K562 (cell line): ENCODE results near the gene GSX2. TPM values are rescaled to one million over a fixed set of nuclear protein-coding genes. Genes with fewer than 3 reads are reported as not detected.

ENCODE experiments used
- ATAC-seq: fragments of 200-7000 bp; cut with Tn5 transposase; 3 replicates; pipeline ENCODE4 v1.9.1; 2020; ENCODE audit warnings: moderate library complexity
- BruUV-seq: library from RNA; stranded (reverse); fragments of 400-500 nt; replicated peaks from 2 replicates; lab custom pipeline; 2021; lab: Mats Ljungman, UMichigan
- CTCF ChIA-PET: fragments of 300-600 bp; formaldehyde crosslinking; extraction: SDS; loops from one replicate; lab custom pipeline; 2021; ENCODE audit warnings: low intra/inter-chr PET ratio; lab: Yijun Ruan, JAX
- POLR2A ChIA-PET: fragments of 300-600, 350-650 bp; sonication (Branson Sonifier 250); formaldehyde crosslinking; extraction: SDS; loops from one replicate; lab custom pipeline; 2021; ENCODE audit warnings: antibody characterized with exemption, inconsistent platforms; lab: Yijun Ruan, JAX
- DNase-seq, 4 experiments: peaks; one replicate each; pipeline versions ENCODE4 v3.0.0 to v3.0.0-alpha.2; 2011 to 2018; ENCODE audit warnings: low spot score in 3 of 4, mixed read lengths in 3 of 4; ENCODE audit errors: extremely low read depth in 1 of 4
- FAIRE-seq: peaks from 2 replicates; lab custom pipeline; 2011; peaks lifted over from hg19 to GRCh38; lab: Jason Lieb, UNC
- H2AFZ ChIP-seq: 2 replicates; pipeline ENCODE4 v1.6.0; 2011; ENCODE audit warnings: low read depth, low read length, control low read depth, inconsistent platforms
- H3K27ac ChIP-seq: fragments of 200-600 bp; 3 replicates; pipeline ENCODE4 v1.8.0; 2011; ENCODE audit warnings: low read depth, mild to moderate bottlenecking, control low read depth, inconsistent platforms, low read length, moderate library complexity, mixed read lengths; ENCODE audit errors: extremely low read depth
- H3K27me3 ChIP-seq, 2 experiments: fragments of 300-600 bp in 1 of 2; 2 replicates in 1 of 2; 3 replicates in 1 of 2; pipeline versions ENCODE4 v1.6.0 to v1.8.0; 2011; ENCODE audit warnings: inconsistent platforms in 2 of 2, low read length in 2 of 2, mild to moderate bottlenecking in 1 of 2, mixed read lengths in 1 of 2, moderate library complexity in 1 of 2; ENCODE audit not compliant: control insufficient read depth in 2 of 2, insufficient read depth in 2 of 2
- H3K36me3 ChIP-seq: fragments of 300-600 bp; 3 replicates; pipeline ENCODE4 v1.8.0; 2011; ENCODE audit warnings: mild to moderate bottlenecking, low read length, inconsistent platforms; ENCODE audit not compliant: control insufficient read depth, insufficient read depth
- H3K4me1 ChIP-seq, 2 experiments: fragments of 200-600 bp in 1 of 2; replicated peaks in 1 of 2; 2 replicates in 1 of 2; 3 replicates in 1 of 2; pipeline versions ENCODE4 v1.5.1 to v1.8.0; 2011; ENCODE audit warnings: inconsistent platforms in 2 of 2, low read length in 2 of 2, mild to moderate bottlenecking in 1 of 2, mixed read lengths in 1 of 2, moderate library complexity in 1 of 2; ENCODE audit not compliant: control insufficient read depth in 2 of 2, insufficient read depth in 2 of 2
- H3K4me2 ChIP-seq: 2 replicates; pipeline ENCODE4 v1.6.1; 2011; ENCODE audit warnings: low read length, control low read depth, inconsistent platforms, mixed read lengths; ENCODE audit not compliant: insufficient read depth
- H3K4me3 ChIP-seq: fragments of 200-600 bp; sonication (generic), shearing (Covaris generic); 2 replicates; pipeline ENCODE4 v1.5.1; 2016; ENCODE audit warnings: control low read depth, inconsistent platforms
- H3K79me2 ChIP-seq: fragments of 200-600 bp; 3 replicates; pipeline ENCODE4 v1.8.0; 2011; ENCODE audit warnings: low read length, inconsistent platforms; ENCODE audit not compliant: control insufficient read depth, insufficient read depth
- H3K9ac ChIP-seq, 2 experiments: 2 replicates each; pipeline versions ENCODE4 v1.6.0 to v1.6.1; 2011; ENCODE audit warnings: low read depth in 2 of 2, low read length in 2 of 2, control low read depth in 1 of 2, inconsistent platforms in 1 of 2, mild to moderate bottlenecking in 1 of 2, mixed read lengths in 1 of 2; ENCODE audit not compliant: insufficient read depth in 1 of 2
- H3K9me1 ChIP-seq: one replicate; pipeline ENCODE4 v1.6.0; 2011; ENCODE audit warnings: inconsistent platforms, mild to moderate bottlenecking, low read length, moderate library complexity; ENCODE audit not compliant: control insufficient read depth, insufficient read depth
- H3K9me3 ChIP-seq: replicated peaks from 2 replicates; pipeline ENCODE4 v1.5.1; 2011; ENCODE audit warnings: low read depth, low read length, inconsistent platforms; ENCODE audit not compliant: control insufficient read depth, insufficient read depth
- H4K20me1 ChIP-seq: replicated peaks from 2 replicates; pipeline ENCODE4 v1.6.1; 2011; ENCODE audit warnings: low read length, inconsistent platforms, mixed read lengths; ENCODE audit not compliant: control insufficient read depth, insufficient read depth
- BCL6 ChIP-seq: fragments of 250-450 bp; sonication (Bioruptor Pico); IDR thresholded peaks from 2 replicates; pipeline ENCODE4 v1.4.0; 2020
- CBX1 ChIP-seq: sonication (generic); IDR thresholded peaks from 2 replicates; pipeline ENCODE4 v1.6.1; 2016; ENCODE audit warnings: antibody characterized with exemption, low read depth, mild to moderate bottlenecking
- CBX5 ChIP-seq: IDR thresholded peaks from 2 replicates; pipeline ENCODE4 v1.6.1; 2014; ENCODE audit warnings: low read depth, borderline replicate concordance
- CCAR2 ChIP-seq: fragments of 200-400 bp; formaldehyde crosslinking; IDR thresholded peaks from 2 replicates; pipeline ENCODE4 v1.6.1; 2017; ENCODE audit warnings: mild to moderate bottlenecking, low read depth, low read length
- CEBPG ChIP-seq, 3 experiments: fragments of 200-800 bp in 1 of 3; sonication (Bioruptor generic) in 1 of 3; sonication (generic) in 1 of 3; formaldehyde crosslinking in 1 of 3; IDR thresholded peaks in 2 of 3; conservative IDR thresholded peaks in 1 of 3; 2 replicates each; pipeline versions ENCODE4 v1.6.1 to v1.8.0; 2016 to 2022; ENCODE audit warnings: missing compliant biosample characterization in 2 of 3, missing genetic modification characterization in 2 of 3, mild to moderate bottlenecking in 1 of 3, missing genetic modification reagents in 1 of 3
- ELF4 ChIP-seq: fragments of 450-650 bp; formaldehyde crosslinking; IDR thresholded peaks from 2 replicates; pipeline ENCODE4 v1.4.0; 2022; ENCODE audit warnings: missing genetic modification characterization
- HDAC8 ChIP-seq: fragments of 450-650 bp; IDR thresholded peaks from 2 replicates; pipeline ENCODE4 v1.6.1; 2016; ENCODE audit warnings: mild to moderate bottlenecking, missing genetic modification characterization, moderate library complexity, missing compliant biosample characterization
- HLTF ChIP-seq: fragments of 450-650 bp; IDR thresholded peaks from 2 replicates; pipeline ENCODE4 v1.6.1; 2016
- KLF10 ChIP-seq: fragments of 250-450 bp; sonication (Bioruptor Pico); IDR thresholded peaks from 2 replicates; pipeline ENCODE4 v1.6.1; 2021; ENCODE audit warnings: matching md5 sums
- POLR3A ChIP-seq: IDR thresholded peaks from 2 replicates; pipeline ENCODE4 v1.6.1; 2011; ENCODE audit warnings: borderline replicate concordance, mild to moderate bottlenecking, moderate library complexity; ENCODE audit not compliant: insufficient read length, insufficient read depth; ENCODE audit errors: extremely low read depth
- PTTG1 ChIP-seq: fragments of 450-650 bp; IDR thresholded peaks from 2 replicates; pipeline ENCODE4 v1.6.1; 2016; ENCODE audit warnings: low read depth, mild to moderate bottlenecking, missing genetic modification characterization, missing compliant biosample characterization
- PYGO2 ChIP-seq: fragments of 450-650 bp; IDR thresholded peaks from 2 replicates; pipeline ENCODE4 v1.6.1; 2016; ENCODE audit warnings: mild to moderate bottlenecking, missing genetic modification characterization, moderate library complexity, missing compliant biosample characterization
- RB1 ChIP-seq: fragments of 450-650 bp; IDR thresholded peaks from 2 replicates; pipeline ENCODE4 v1.6.1; 2017; ENCODE audit warnings: low read depth, mild to moderate bottlenecking
- WHSC1 ChIP-seq: IDR thresholded peaks from one replicate; pipeline ENCODE4 v1.6.1; 2012; ENCODE audit warnings: low read length, control low read depth, inconsistent platforms
- ZNF133 ChIP-seq: fragments of 250-450 bp; sonication (Bioruptor Pico); IDR thresholded peaks from 2 replicates; pipeline ENCODE4 v1.4.0; 2020; ENCODE audit warnings: mild to moderate bottlenecking
- ZNF175 ChIP-seq: fragments of 200-800 bp; sonication (Bioruptor generic); IDR thresholded peaks from 2 replicates; pipeline ENCODE4 v1.6.1; 2016; ENCODE audit warnings: low read depth, mild to moderate bottlenecking, missing genetic modification characterization, missing compliant biosample characterization
- ZNF239 ChIP-seq: fragments of 250-450 bp; sonication (Bioruptor Pico); IDR thresholded peaks from 2 replicates; pipeline ENCODE4 v1.4.0; 2020; ENCODE audit warnings: mild to moderate bottlenecking
- ZNF41 ChIP-seq: fragments of 250-450 bp; sonication (Bioruptor Pico); conservative IDR thresholded peaks from 2 replicates; pipeline ENCODE4 v1.4.0; 2020; ENCODE audit warnings: mild to moderate bottlenecking
- WGBS: fragments of 100-300 bp; shearing (Covaris generic); methylation state at CpG from one replicate; pipeline ENCODE4 v1.1.6; 2016; ENCODE audit warnings: low coverage, mixed read lengths; ENCODE audit not compliant: insufficient coverage; ENCODE audit errors: missing lambda C conversion rate; 5-methylcytosine and 5-hydroxymethylcytosine counted together
- in situ Hi-C: fragments of 300-500 bp; cut with MboI; formaldehyde crosslinking; loops from 4 replicates; pipeline ENCODE4 v1.15.0; 2018; ENCODE audit warnings: inconsistent platforms, mixed read lengths
- intact Hi-C: fragments of 100-400 bp; cut with micrococcal nuclease; formaldehyde crosslinking; loops from 2 replicates; pipeline ENCODE4 v1.14.2; 2022
- polyA plus RNA-seq, 8 experiments: library from polyadenylated mRNA; depleted of rRNA in 4 of 8; stranded (reverse) in 5 of 8; unstranded in 3 of 8; fragments of >200 nt; fragmentation: Nextera tagmentation in 2 of 8; fragmentation: Illumina TruSeq in 1 of 8; extraction: Ambion mirVana in 2 of 8; extraction: Trizol in 1 of 8; gene quantifications; 2 replicates each; pipeline versions ENCODE4 v1.2.1 to v1.2.3, GENCODE V29; 2011 to 2014; ENCODE audit warnings: inconsistent platforms in 1 of 8, missing spikeins in 1 of 8
- total RNA-seq, 7 experiments: library from RNA; depleted of rRNA in 6 of 7; stranded (reverse); fragments of >200 nt in 6 of 7; fragmentation: Illumina TruSeq in 2 of 7; extraction: Trizol in 2 of 7; gene quantifications; 2 replicates each; pipeline versions ENCODE4 v1.2.1 to v1.2.3, GENCODE V29; 2011 to 2021; ENCODE audit warnings: low replicate concordance in 1 of 7
- TF ChIP-seq, protein P1 (sequence below): sonication (generic); formaldehyde crosslinking; IDR thresholded peaks from 2 replicates; pipeline ENCODE4 v1.8.0; 2022; ENCODE audit warnings: missing genetic modification reagents, mild to moderate bottlenecking, borderline replicate concordance
- TF ChIP-seq, protein P2 (sequence below): sonication (generic); formaldehyde crosslinking; IDR thresholded peaks from 2 replicates; pipeline ENCODE4 v1.9.0; 2022; ENCODE audit warnings: mild to moderate bottlenecking, missing genetic modification reagents

GSX2 gene
- total and polyA plus RNA-seq, 9 of the 15 experiments (the other 6 are each of a cell fraction or from before 2014, with no cell fraction given): not detected

DNA sequence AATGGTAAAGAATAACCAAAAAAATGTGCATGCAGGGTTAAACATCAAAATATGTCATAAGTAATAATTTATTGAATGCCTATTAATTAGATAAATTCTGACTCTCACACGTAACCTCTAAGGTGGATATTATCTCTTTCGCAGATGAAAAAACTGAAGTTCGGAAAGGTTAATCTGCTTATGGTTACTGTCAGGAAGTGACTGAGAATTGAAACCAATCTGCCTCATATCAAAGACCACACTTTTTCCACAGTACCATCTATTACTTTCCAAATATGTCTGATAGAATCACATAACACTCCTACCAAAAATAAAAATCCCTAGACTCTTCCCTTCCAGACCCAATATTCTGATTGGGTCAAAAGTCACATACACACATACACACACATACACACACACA, 41.8 kb upstream of the GSX2 start (continued):
- TF ChIP-seq ZNF41 (CRISPR knock-in tag) (no peak), PYGO2 (tag) (no peak), CBX1 (no peak), ZNF175 (no peak), CBX5 (no peak), BCL6 (no peak), ELF4 (no peak), CEBPG (CRISPR knock-in tag; IDR thresholded peaks at IDR 0.05) (no peak), CEBPG (tag; conservative IDR thresholded peaks at IDR 0.05 in 1 of 2, IDR thresholded peaks at IDR 0.05 in 1 of 2) (no peak), HLTF (no peak)
- TF ChIP-seq, protein P1, sequence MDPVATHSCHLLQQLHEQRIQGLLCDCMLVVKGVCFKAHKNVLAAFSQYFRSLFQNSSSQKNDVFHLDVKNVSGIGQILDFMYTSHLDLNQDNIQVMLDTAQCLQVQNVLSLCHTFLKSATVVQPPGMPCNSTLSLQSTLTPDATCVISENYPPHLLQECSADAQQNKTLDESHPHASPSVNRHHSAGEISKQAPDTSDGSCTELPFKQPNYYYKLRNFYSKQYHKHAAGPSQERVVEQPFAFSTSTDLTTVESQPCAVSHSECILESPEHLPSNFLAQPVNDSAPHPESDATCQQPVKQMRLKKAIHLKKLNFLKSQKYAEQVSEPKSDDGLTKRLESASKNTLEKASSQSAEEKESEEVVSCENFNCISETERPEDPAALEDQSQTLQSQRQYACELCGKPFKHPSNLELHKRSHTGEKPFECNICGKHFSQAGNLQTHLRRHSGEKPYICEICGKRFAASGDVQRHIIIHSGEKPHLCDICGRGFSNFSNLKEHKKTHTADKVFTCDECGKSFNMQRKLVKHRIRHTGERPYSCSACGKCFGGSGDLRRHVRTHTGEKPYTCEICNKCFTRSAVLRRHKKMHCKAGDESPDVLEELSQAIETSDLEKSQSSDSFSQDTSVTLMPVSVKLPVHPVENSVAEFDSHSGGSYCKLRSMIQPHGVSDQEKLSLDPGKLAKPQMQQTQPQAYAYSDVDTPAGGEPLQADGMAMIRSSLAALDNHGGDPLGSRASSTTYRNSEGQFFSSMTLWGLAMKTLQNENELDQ (CRISPR knock-in tag): no peak

DNA sequence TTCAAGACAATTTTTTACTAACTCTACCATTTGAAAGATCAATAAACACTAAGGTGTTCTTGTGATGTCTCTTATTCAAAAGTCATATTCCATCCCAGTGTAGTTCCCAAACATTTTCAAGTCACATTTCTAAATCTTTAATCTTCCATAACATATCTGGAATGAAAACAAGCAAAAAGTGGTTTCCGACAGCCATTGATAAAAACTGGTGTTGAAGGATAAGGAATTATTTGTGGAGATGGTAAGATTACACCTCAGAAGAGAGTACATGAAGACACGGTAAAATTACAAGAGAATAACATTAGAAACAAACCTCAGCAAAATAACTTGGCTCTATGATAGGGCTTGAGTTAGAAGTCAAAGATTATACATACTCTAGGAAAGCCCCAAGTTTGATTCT, 39.8 kb upstream of the GSX2 start:
- Histone ChIP-seq H3K4me1 (peaks cover 3 to 7% of the 10 kb centered on the region in 2 experiments; a peak in 3 of 5 replicates), H4K20me1 (peaks cover 4% of the 10 kb centered on the region; the same call in 1 of the 2 replicates), H3K9me3 (no peaks in the 10 kb centered on the region), H3K27me3 (no peaks in the 10 kb centered on the region), H3K27ac (no peak overlapping the region), H2AFZ (no peak overlapping the region), H3K4me3 (no peak overlapping the region), H3K9ac (no peak overlapping the region), H3K79me2 (peaks cover 83% of the 10 kb centered on the region), H3K9me1 (no peaks in the 10 kb centered on the region), H3K4me2 (no peak overlapping the region), H3K36me3 (no peaks in the 10 kb centered on the region)
- no TSS peak for BruUV-seq
- in situ Hi-C loops (no loop called here), intact Hi-C loops (no loop called here)
- ChIA-PET POLR2A (interaction anchor here (0.6 kb wide), 1 partner anchor 75 kb away, joined by 3 read pairs; no protein-coding TSS in a partner anchor), CTCF (no interaction called here)
- WGBS: 21% methylated on average over 2 of the region's 2 CpGs
- DNase-seq (no peak), ATAC-seq (no peak), FAIRE-seq (no peak)
- TF ChIP-seq HDAC8 (tag) (no peak), ZNF239 (CRISPR knock-in tag) (no peak), POLR3A (no peak), RB1 (no peak), CCAR2 (no peak), WHSC1 (no peak), PTTG1 (tag) (no peak), KLF10 (CRISPR knock-in tag) (no peak), ZNF133 (no peak)
- TF ChIP-seq, protein P2, sequence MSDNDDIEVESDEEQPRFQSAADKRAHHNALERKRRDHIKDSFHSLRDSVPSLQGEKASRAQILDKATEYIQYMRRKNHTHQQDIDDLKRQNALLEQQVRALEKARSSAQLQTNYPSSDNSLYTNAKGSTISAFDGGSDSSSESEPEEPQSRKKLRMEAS (CRISPR knock-in tag): no peak
